ENCODE data around the gene KRT79.

- TF ChIP-seq, protein P1, sequence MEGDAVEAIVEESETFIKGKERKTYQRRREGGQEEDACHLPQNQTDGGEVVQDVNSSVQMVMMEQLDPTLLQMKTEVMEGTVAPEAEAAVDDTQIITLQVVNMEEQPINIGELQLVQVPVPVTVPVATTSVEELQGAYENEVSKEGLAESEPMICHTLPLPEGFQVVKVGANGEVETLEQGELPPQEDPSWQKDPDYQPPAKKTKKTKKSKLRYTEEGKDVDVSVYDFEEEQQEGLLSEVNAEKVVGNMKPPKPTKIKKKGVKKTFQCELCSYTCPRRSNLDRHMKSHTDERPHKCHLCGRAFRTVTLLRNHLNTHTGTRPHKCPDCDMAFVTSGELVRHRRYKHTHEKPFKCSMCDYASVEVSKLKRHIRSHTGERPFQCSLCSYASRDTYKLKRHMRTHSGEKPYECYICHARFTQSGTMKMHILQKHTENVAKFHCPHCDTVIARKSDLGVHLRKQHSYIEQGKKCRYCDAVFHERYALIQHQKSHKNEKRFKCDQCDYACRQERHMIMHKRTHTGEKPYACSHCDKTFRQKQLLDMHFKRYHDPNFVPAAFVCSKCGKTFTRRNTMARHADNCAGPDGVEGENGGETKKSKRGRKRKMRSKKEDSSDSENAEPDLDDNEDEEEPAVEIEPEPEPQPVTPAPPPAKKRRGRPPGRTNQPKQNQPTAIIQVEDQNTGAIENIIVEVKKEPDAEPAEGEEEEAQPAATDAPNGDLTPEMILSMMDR (conservative IDR thresholded peaks at IDR 0.05 in 1 of 2, IDR thresholded peaks at IDR 0.05 in 1 of 2; ENCODE audit: low read depth in 1 of 2, low read length in 2 of 2): no peak
- no peak for TF ChIP-seq EZH2 (IDR thresholded peaks at IDR 0.05; ENCODE audit: low read length, missing control alignments)
Observed at GRCh38 chr12:52874573-52875435, 40.7 kb upstream of the KRT79 start.

Data from fibroblast of lung (primary cell).